ENCODE data around the gene AP2B1.

DNA sequence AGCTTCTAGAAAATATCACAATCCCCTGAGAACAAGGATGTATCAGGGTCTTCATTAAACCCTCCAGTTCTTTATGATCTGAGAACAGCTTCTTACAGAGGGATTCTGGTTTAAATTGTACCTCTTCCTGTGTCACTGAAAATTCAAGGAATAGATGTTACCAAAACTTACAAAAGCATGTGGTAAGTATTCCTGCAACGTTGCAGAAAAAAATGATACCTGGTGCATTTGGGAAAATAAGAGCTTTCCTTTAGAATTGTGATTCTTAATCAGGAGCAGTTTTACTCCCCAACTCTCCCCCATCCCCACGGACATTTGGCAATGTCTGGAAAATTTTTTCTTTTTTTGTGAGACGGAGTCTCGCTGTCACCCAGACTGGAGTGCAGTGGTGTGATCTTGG, 33.8 kb upstream of the AP2B1 start:
- TF ChIP-seq TAF1 (conservative IDR thresholded peaks at IDR 0.05), result no peak
- no peak for TF ChIP-seq RXRA (IDR thresholded peaks at IDR 0.05)
- TF ChIP-seq, protein P1, sequence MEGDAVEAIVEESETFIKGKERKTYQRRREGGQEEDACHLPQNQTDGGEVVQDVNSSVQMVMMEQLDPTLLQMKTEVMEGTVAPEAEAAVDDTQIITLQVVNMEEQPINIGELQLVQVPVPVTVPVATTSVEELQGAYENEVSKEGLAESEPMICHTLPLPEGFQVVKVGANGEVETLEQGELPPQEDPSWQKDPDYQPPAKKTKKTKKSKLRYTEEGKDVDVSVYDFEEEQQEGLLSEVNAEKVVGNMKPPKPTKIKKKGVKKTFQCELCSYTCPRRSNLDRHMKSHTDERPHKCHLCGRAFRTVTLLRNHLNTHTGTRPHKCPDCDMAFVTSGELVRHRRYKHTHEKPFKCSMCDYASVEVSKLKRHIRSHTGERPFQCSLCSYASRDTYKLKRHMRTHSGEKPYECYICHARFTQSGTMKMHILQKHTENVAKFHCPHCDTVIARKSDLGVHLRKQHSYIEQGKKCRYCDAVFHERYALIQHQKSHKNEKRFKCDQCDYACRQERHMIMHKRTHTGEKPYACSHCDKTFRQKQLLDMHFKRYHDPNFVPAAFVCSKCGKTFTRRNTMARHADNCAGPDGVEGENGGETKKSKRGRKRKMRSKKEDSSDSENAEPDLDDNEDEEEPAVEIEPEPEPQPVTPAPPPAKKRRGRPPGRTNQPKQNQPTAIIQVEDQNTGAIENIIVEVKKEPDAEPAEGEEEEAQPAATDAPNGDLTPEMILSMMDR (IDR thresholded peaks at IDR 0.05; ENCODE audit: low read depth, low read length, missing input control), result no peak
- TF ChIP-seq, protein P2, sequence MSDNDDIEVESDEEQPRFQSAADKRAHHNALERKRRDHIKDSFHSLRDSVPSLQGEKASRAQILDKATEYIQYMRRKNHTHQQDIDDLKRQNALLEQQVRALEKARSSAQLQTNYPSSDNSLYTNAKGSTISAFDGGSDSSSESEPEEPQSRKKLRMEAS (IDR thresholded peaks at IDR 0.05), result no peak
- TF ChIP-seq, protein P3, sequence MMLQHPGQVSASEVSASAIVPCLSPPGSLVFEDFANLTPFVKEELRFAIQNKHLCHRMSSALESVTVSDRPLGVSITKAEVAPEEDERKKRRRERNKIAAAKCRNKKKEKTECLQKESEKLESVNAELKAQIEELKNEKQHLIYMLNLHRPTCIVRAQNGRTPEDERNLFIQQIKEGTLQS (IDR thresholded peaks at IDR 0.05), result no peak
- TF ChIP-seq, protein P4, sequence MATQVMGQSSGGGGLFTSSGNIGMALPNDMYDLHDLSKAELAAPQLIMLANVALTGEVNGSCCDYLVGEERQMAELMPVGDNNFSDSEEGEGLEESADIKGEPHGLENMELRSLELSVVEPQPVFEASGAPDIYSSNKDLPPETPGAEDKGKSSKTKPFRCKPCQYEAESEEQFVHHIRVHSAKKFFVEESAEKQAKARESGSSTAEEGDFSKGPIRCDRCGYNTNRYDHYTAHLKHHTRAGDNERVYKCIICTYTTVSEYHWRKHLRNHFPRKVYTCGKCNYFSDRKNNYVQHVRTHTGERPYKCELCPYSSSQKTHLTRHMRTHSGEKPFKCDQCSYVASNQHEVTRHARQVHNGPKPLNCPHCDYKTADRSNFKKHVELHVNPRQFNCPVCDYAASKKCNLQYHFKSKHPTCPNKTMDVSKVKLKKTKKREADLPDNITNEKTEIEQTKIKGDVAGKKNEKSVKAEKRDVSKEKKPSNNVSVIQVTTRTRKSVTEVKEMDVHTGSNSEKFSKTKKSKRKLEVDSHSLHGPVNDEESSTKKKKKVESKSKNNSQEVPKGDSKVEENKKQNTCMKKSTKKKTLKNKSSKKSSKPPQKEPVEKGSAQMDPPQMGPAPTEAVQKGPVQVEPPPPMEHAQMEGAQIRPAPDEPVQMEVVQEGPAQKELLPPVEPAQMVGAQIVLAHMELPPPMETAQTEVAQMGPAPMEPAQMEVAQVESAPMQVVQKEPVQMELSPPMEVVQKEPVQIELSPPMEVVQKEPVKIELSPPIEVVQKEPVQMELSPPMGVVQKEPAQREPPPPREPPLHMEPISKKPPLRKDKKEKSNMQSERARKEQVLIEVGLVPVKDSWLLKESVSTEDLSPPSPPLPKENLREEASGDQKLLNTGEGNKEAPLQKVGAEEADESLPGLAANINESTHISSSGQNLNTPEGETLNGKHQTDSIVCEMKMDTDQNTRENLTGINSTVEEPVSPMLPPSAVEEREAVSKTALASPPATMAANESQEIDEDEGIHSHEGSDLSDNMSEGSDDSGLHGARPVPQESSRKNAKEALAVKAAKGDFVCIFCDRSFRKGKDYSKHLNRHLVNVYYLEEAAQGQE (IDR thresholded peaks at IDR 0.05), result no peak
- TF ChIP-seq JUND (IDR thresholded peaks at IDR 0.05), result no peak
- no peak for TF ChIP-seq HNF4A (conservative IDR thresholded peaks at IDR 0.05)
- no peak for TF ChIP-seq RAD21 (IDR thresholded peaks at IDR 0.05)
- TF ChIP-seq YY1 (IDR thresholded peaks at IDR 0.05), result no peak
- no peak for TF ChIP-seq EGR1 (IDR thresholded peaks at IDR 0.05; ENCODE audit: low read depth in 2 of 2)
- TF ChIP-seq GABPA (IDR thresholded peaks at IDR 0.05 in 1 of 2, conservative IDR thresholded peaks at IDR 0.05 in 1 of 2), result no peak

Data from liver (tissue), 3 donors.